Glomerular endothelial cell (primary cell): ENCODE results near the gene NPTN. TPM values are rescaled to one million over a fixed set of nuclear protein-coding genes. Genes with fewer than 3 reads are reported as not detected.
A peak's percentile ranks its signal among the peaks of the same experiment; 100 is the strongest.
"Not testable (repeated sequence)": the region's sequence is repeated elsewhere in the genome, so short reads cannot be mapped to it uniquely, and the experiment has no call there.

Experiments
- DNase-seq: peaks from one replicate; pipeline ENCODE4 v3.0.0-alpha.2; 2011; ENCODE audit warnings: low read depth, low spot score; ENCODE audit errors: extremely low read depth
- total RNA-seq: library from RNA; depleted of rRNA; stranded (reverse); fragments of >200 nt; gene quantifications from 2 replicates; pipeline ENCODE4 v1.2.3, GENCODE V29; 2015

Gene NPTN
- total RNA-seq, 1 donor from 2014 or later, result 147 TPM

- peak; percentile 82 for DNase-seq
Measured at GRCh38 chr15:73573572-73573971, 59.6 kb downstream of the NPTN start.

GRCh38 chr15:73573037-73573436 is 60.2 kb downstream of the NPTN start:
- DNase-seq, result no peak

- no peak for DNase-seq
Measured at GRCh38 chr15:73572296-73572695, 60.9 kb downstream of the NPTN start.

GRCh38 chr15:73571346-73571745 is 61.8 kb downstream of the NPTN start:
- DNase-seq, result no peak

- DNase-seq, result no peak
Measured at GRCh38 chr15:73570355-73571032, 62.7 kb downstream of the NPTN start.

- DNase-seq, result no peak
Measured at GRCh38 chr15:73569361-73569760, 63.8 kb downstream of the NPTN start.

GRCh38 chr15:73568564-73569280 is 64.5 kb downstream of the NPTN start:
- DNase-seq, result no peak

GRCh38 chr15:73567020-73567419 is 66.2 kb downstream of the NPTN start:
- DNase-seq, result no peak

- peak; percentile 45 for DNase-seq
Measured at GRCh38 chr15:73564255-73564654, 68.9 kb downstream of the NPTN start.

- DNase-seq, result peak; percentile 44
Measured at GRCh38 chr15:73560501-73561117, 72.6 kb downstream of the NPTN start.

GRCh38 chr15:73558529-73558928 is 74.7 kb downstream of the NPTN start:
- no peak for DNase-seq

GRCh38 chr15:73555080-73555479 is 78.1 kb downstream of the NPTN start:
- no peak for DNase-seq

- DNase-seq, result no peak
Measured at GRCh38 chr15:73550190-73550589, 83.0 kb downstream of the NPTN start.

GRCh38 chr15:73548925-73549324 is 84.3 kb downstream of the NPTN start:
- not testable (repeated sequence) for DNase-seq

- no peak for DNase-seq
Measured at GRCh38 chr15:73541479-73541878, 91.7 kb downstream of the NPTN start.

- DNase-seq, result no peak
Measured at GRCh38 chr15:73540161-73540560, 93.0 kb downstream of the NPTN start.

- DNase-seq, result no peak
Measured at GRCh38 chr15:73539212-73540128, 93.7 kb downstream of the NPTN start.

- DNase-seq, result no peak
Measured at GRCh38 chr15:73538563-73539211, 94.5 kb downstream of the NPTN start.

- DNase-seq, result no peak
Measured at GRCh38 chr15:73538123-73538522, 95.1 kb downstream of the NPTN start.

- DNase-seq, result no peak
Measured at GRCh38 chr15:73530649-73531048, 102.5 kb downstream of the NPTN start.
